Hepatocyte (in vitro differentiated cells): Measurements from ENCODE around the gene FAM185A. TPM values are rescaled to one million over a fixed set of nuclear protein-coding genes. Genes with fewer than 3 reads are reported as not detected.
A peak's percentile ranks its signal among the peaks of the same experiment; 100 is the strongest.
"Not testable (repeated sequence)": the region's sequence is repeated elsewhere in the genome, so short reads cannot be mapped to it uniquely, and the experiment has no call there.

Experiments used
- DNase-seq: peaks from one replicate; pipeline ENCODE4 v3.0.0-alpha.2; 2016; ENCODE audit warnings: low spot score
- H2AFZ ChIP-seq: fragments of 200-600 bp; sonication (generic); 2 replicates; pipeline ENCODE4 v1.6.0; 2016; ENCODE audit warnings: antibody characterized with exemption, mild to moderate bottlenecking
- H3K27ac ChIP-seq: fragments of 200-600 bp; sonication (generic); 2 replicates; pipeline ENCODE4 v1.5.1; 2016; ENCODE audit warnings: mild to moderate bottlenecking
- H3K27me3 ChIP-seq: fragments of 200-600 bp; sonication (generic); 2 replicates; pipeline ENCODE4 v1.6.1; 2016
- H3K36me3 ChIP-seq: fragments of 200-600 bp; sonication (generic); replicated peaks from 2 replicates; pipeline ENCODE4 v1.5.1; 2016; ENCODE audit warnings: low read depth; ENCODE audit not compliant: insufficient read depth
- H3K4me1 ChIP-seq: fragments of 200-600 bp; sonication (generic); 2 replicates; pipeline ENCODE4 v1.5.1; 2016; ENCODE audit warnings: mild to moderate bottlenecking, moderate library complexity; ENCODE audit not compliant: insufficient read depth
- H3K4me2 ChIP-seq: fragments of 200-600 bp; sonication (generic); 2 replicates; pipeline ENCODE4 v1.6.0; 2016
- H3K4me3 ChIP-seq: fragments of 200-600 bp; sonication (generic); 2 replicates; pipeline ENCODE4 v1.5.1; 2016; ENCODE audit warnings: mild to moderate bottlenecking
- H3K79me2 ChIP-seq: fragments of 200-600 bp; sonication (generic); 2 replicates; pipeline ENCODE4 v1.6.0; 2017; ENCODE audit warnings: mild to moderate bottlenecking
- H3K9me2 ChIP-seq: fragments of 200-600 bp; sonication (generic); replicated peaks from 2 replicates; pipeline ENCODE4 v1.6.0; 2017; ENCODE audit warnings: mild to moderate bottlenecking; ENCODE audit not compliant: insufficient read depth
- H3K9me3 ChIP-seq: fragments of 200-600 bp; sonication (generic); 2 replicates; pipeline ENCODE4 v1.5.1; 2016; ENCODE audit warnings: low read depth, mild to moderate bottlenecking
- H4K20me1 ChIP-seq: fragments of 200-600 bp; sonication (generic); 2 replicates; pipeline ENCODE4 v1.6.0; 2016; ENCODE audit warnings: mild to moderate bottlenecking; ENCODE audit not compliant: insufficient read depth, poor library complexity, severe bottlenecking
- EZH2 ChIP-seq: fragments of 200-600 bp; sonication (generic); IDR thresholded peaks from 2 replicates; pipeline ENCODE4 v1.6.1; 2016; ENCODE audit warnings: antibody characterized with exemption, mild to moderate bottlenecking, borderline replicate concordance
- EZH2phosphoT487 ChIP-seq: fragments of 200-600 bp; sonication (generic); IDR thresholded peaks from one replicate; pipeline ENCODE4 v1.6.1; 2018; ENCODE audit warnings: antibody characterized with exemption, mild to moderate bottlenecking, low read depth, moderate library complexity; ENCODE audit not compliant: unreplicated experiment, severe bottlenecking
- WGBS: methylation state at CpG from one replicate; pipeline ENCODE4 v1.1.6; 2016; ENCODE audit warnings: low lambda C conversion rate; ENCODE audit errors: missing lambda C conversion rate; 5-methylcytosine and 5-hydroxymethylcytosine counted together
- polyA plus RNA-seq: library from polyadenylated mRNA; unstranded; fragments of >200 nt; fragmentation: Nextera tagmentation; extraction: Ambion mirVana; gene quantifications from 2 replicates; pipeline ENCODE4 v1.2.1, GENCODE V29; 2016
- total RNA-seq: library from RNA; depleted of rRNA; stranded (reverse); fragments of >200 nt; gene quantifications from 2 replicates; pipeline ENCODE4 v1.2.3, GENCODE V29; 2014
- TF ChIP-seq, protein P1 (sequence below): fragments of 200-600 bp; sonication (generic); IDR thresholded peaks from 2 replicates; pipeline ENCODE4 v1.5.1; 2016; ENCODE audit warnings: antibody characterized with exemption, mild to moderate bottlenecking; ENCODE audit not compliant: poor library complexity

FAM185A gene
- total and polyA plus RNA-seq, 2 experiments from 2014 or later: 4.8 to 16.0 TPM

DNA sequence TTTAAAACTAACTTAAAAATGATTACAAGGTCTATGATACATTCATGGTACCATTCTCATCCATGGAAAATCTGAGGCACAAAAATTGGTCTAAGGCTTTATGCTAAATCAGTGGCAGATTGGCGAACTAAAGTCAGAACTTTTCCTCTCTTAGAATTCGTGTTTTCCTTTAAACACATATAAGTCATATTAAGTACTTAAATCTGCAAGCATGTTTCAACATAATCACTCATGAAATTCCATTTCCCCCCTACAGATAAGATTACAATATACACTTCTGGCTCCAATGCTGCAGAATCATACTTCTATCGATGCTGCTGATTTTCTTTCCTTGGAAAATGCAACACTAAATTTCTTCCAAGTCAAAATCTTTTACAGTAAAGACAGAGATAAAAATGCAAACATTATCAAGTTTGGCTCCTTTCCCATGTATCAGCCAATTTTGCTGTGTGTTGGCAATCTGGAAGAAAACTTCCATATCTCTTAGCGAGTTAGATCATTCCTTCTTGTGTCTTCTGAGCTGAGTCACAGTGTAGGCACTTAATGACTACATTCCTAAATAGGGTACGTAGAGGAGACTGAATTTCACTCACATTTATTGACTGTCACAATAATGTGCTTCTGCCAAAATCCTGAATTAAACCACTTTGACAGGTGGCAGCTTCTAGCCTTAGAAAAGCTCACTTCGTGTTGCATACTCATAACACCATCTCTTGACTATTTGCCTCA, 87.6 kb downstream of the FAM185A start:
- TF ChIP-seq EZH2: no peak
- TF ChIP-seq EZH2phosphoT487: no peak
- TF ChIP-seq, protein P1, sequence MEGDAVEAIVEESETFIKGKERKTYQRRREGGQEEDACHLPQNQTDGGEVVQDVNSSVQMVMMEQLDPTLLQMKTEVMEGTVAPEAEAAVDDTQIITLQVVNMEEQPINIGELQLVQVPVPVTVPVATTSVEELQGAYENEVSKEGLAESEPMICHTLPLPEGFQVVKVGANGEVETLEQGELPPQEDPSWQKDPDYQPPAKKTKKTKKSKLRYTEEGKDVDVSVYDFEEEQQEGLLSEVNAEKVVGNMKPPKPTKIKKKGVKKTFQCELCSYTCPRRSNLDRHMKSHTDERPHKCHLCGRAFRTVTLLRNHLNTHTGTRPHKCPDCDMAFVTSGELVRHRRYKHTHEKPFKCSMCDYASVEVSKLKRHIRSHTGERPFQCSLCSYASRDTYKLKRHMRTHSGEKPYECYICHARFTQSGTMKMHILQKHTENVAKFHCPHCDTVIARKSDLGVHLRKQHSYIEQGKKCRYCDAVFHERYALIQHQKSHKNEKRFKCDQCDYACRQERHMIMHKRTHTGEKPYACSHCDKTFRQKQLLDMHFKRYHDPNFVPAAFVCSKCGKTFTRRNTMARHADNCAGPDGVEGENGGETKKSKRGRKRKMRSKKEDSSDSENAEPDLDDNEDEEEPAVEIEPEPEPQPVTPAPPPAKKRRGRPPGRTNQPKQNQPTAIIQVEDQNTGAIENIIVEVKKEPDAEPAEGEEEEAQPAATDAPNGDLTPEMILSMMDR: no peak
- Histone ChIP-seq H3K27ac (peak overlapping the region; percentile 76), H3K4me3 (no peak overlapping the region), H4K20me1 (no peaks in the 10 kb centered on the region), H3K9me2 (no peaks in the 10 kb centered on the region), H3K4me1 (peaks cover 22% of the 10 kb centered on the region), H3K4me2 (peak overlapping the region; percentile 57), H3K27me3 (no peaks in the 10 kb centered on the region), H3K36me3 (no peaks in the 10 kb centered on the region), H2AFZ (no peak overlapping the region), H3K79me2 (no peaks in the 10 kb centered on the region), H3K9me3 (no peaks in the 10 kb centered on the region)
- peak; percentile 30 for DNase-seq
- 64% methylated on average over 6 of the region's 6 CpGs for WGBS

DNA sequence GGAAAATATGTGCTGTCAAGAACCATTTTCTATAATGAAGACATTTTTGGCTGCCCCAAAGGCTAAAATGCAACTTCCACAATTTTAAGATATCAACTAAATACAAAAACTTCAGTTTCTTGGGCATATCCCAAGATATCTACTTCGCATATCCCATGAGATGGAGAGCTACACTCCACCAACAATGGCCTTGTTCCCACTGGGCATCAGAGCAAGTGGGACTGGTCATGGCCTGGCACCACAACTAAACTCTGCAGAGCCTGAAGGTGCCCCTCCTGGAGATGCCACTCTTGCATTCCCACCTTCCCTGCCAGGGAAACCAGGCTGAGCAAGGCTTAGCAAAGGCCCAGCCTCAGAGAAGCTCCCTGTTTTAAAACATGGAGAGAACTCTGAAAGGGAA, 88.2 kb downstream of the FAM185A start:
- H3K27ac ChIP-seq: peak overlapping the region; percentile 51
- no peak for DNase-seq
- 100% methylated on average over 1 of the region's 1 CpG for WGBS

DNA sequence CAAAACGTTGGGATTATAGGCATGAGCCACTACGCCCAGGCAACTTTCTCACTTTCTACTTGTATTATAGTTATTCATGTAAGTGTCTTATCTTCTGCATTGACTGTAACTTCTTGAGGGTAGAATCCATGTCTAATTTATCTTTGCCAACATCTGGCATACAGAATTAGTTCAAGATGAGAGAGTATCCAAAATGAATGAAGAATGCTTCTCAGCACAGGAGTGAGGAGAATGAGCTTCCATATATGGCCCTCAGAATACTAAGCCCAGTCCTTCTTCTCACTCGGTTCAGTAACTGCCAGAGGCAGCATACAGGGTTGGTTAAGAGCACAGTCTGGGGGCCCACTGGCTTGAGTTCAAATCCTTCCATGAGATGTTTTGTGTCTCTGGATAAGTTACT, 89.0 kb downstream of the FAM185A start:
- TF ChIP-seq, protein P1: no peak
- H3K27ac ChIP-seq: no peak overlapping the region
- H2AFZ ChIP-seq: no peak overlapping the region

More for the DNA sequence above, 88.2 kb downstream of the FAM185A start:
- no peaks in the 10 kb centered on the region for H3K9me2 ChIP-seq
- TF ChIP-seq EZH2phosphoT487 (no peak), EZH2 (no peak)
- TF ChIP-seq, protein P1: no peak
- H3K27me3 ChIP-seq: no peaks in the 10 kb centered on the region
- no peaks in the 10 kb centered on the region for H3K36me3 ChIP-seq
- H4K20me1 ChIP-seq: no peaks in the 10 kb centered on the region
- peaks cover 25% of the 10 kb centered on the region for H3K4me1 ChIP-seq
- H3K4me2 ChIP-seq: peak overlapping the region; percentile 57
- H3K79me2 ChIP-seq: no peaks in the 10 kb centered on the region
- H3K9me3 ChIP-seq: no peaks in the 10 kb centered on the region
- H2AFZ ChIP-seq: no peak overlapping the region
- no peak overlapping the region for H3K4me3 ChIP-seq

GRCh38 chr7:102838572-102839101, 89.8 kb downstream of the FAM185A start:
- 82% methylated on average over 10 of the region's 10 CpGs for WGBS
- H3K36me3 ChIP-seq, H3K4me3 ChIP-seq, H3K27ac ChIP-seq, DNase-seq, H3K9me3 ChIP-seq, H4K20me1 ChIP-seq, H3K9me2 ChIP-seq, H3K79me2 ChIP-seq, H3K27me3 ChIP-seq, H2AFZ ChIP-seq, H3K4me2 ChIP-seq: not testable (repeated sequence)
- peaks cover 25% of the 10 kb centered on the region for H3K4me1 ChIP-seq

More for the DNA sequence above, 89.0 kb downstream of the FAM185A start:
- Histone ChIP-seq H3K27me3 (no peaks in the 10 kb centered on the region), H3K36me3 (no peaks in the 10 kb centered on the region), H3K9me3 (no peaks in the 10 kb centered on the region), H3K9me2 (no peaks in the 10 kb centered on the region), H3K4me2 (no peak overlapping the region), H3K4me1 (peaks cover 25% of the 10 kb centered on the region), H3K79me2 (no peaks in the 10 kb centered on the region), H4K20me1 (no peaks in the 10 kb centered on the region), H3K4me3 (no peak overlapping the region)
- WGBS: 88% methylated on average over 3 of the region's 3 CpGs
- no peak for DNase-seq
